Heart left ventricle (tissue), 13 donors: ENCODE results near the gene SNAPC2.

Experiments
- POLR2A ChIP-seq, 2 donors: fragments of 450-650 bp; IDR thresholded peaks; one replicate each; pipeline ENCODE4 v1.6.1; 2017; ENCODE audit warnings: antibody characterized with exemption in 2 of 2, mild to moderate bottlenecking in 2 of 2, moderate library complexity in 2 of 2
- TF ChIP-seq, protein P1 (sequence below), 12 donors: fragments of 200-600 bp; sonication (generic) in 4 of 12; IDR thresholded peaks; one replicate each; pipeline versions ENCODE4 v1.5.0 to v1.8.0; 2018 to 2022; ENCODE audit warnings: antibody characterized with exemption in 12 of 12, mild to moderate bottlenecking in 5 of 12
- donor health status: ischemic (EF 13 %, LVEDD 7.1; RV severe dilation, severe dysfunction).
- donor health status: DM: no; HTN: yes; CAD: no.
- donor health status: DM: no; HTN: no; CAD: no.
- donor health status: ischemic (EF 25% LVEDD 6.9; RV normal size, moderate dysfunction).
- donor health status: ischemic (EF 25% LVEDD 5.7; RV mildly dilated, moderate dysfunction).
- donor health status: ischemic (EF 35%, LVEDD 5.7; RV mildly dilated, moderate dysfunction).
- donor health status: nonischemic (EF 11% LVEDD 7.7; RV severe dilation, severe dysfunction).
- donor health status: DM: yes; HTN: yes; CAD: no.
- donor health status: PGD.
- donor health status: ischemic (EF 29% LVEDD 5.4; RV normal size, mild dysfunction).
- donor health status: nonischemic (EF 23%, LVEDD 6.1; RV moderate dilation, normal function).

DNA sequence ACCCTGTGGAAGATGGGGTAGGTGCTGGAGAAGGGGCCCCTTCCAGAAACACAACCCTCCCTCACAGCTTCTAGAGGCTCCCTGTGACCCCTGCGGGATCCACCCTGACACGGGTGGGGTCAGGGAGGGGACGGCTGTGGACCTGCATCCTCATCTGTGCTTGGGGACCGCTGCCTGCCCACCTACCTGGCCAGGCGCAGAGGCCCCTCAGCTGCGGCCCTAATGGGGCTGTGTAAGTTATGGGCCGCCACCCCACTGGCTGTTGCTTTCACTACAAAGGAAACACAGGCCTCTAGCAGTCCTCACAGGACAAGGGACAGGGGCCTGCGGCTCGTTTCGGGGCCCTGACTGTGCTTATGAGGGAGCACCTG is 12.8 kb downstream of the SNAPC2 start:
- TF ChIP-seq POLR2A (IDR thresholded peaks at IDR 0.05), result no peak
- TF ChIP-seq, protein P1, sequence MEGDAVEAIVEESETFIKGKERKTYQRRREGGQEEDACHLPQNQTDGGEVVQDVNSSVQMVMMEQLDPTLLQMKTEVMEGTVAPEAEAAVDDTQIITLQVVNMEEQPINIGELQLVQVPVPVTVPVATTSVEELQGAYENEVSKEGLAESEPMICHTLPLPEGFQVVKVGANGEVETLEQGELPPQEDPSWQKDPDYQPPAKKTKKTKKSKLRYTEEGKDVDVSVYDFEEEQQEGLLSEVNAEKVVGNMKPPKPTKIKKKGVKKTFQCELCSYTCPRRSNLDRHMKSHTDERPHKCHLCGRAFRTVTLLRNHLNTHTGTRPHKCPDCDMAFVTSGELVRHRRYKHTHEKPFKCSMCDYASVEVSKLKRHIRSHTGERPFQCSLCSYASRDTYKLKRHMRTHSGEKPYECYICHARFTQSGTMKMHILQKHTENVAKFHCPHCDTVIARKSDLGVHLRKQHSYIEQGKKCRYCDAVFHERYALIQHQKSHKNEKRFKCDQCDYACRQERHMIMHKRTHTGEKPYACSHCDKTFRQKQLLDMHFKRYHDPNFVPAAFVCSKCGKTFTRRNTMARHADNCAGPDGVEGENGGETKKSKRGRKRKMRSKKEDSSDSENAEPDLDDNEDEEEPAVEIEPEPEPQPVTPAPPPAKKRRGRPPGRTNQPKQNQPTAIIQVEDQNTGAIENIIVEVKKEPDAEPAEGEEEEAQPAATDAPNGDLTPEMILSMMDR (IDR thresholded peaks at IDR 0.05), result no peak
